Body of pancreas (tissue), 4 donors: Measurements from ENCODE around the gene ARMH1. TPM values are rescaled to one million over a fixed set of nuclear protein-coding genes. Genes with fewer than 3 reads are reported as not detected.

Experiments used
- ATAC-seq: fragments of 150-250 bp; one replicate; pipeline ENCODE4 v1.9.1; 2016
- DNase-seq, 4 donors: peaks; one replicate each; pipeline ENCODE4 v3.0.0-alpha.2; 2019
- H3K27ac ChIP-seq, 4 donors: fragments of 200-600 bp; sonication (generic); 1 replicate in 3 of 4; 2 replicates in 1 of 4; pipeline versions ENCODE4 v1.5.1 to v1.6.1; 2016 to 2019; ENCODE audit warnings: mild to moderate bottlenecking in 1 of 4, mixed read lengths in 1 of 4, moderate library complexity in 1 of 4
- H3K27me3 ChIP-seq, 2 donors: fragments of 200-600 bp; sonication (generic); one replicate each; pipeline ENCODE4 v1.6.0; 2016; ENCODE audit warnings: mild to moderate bottlenecking in 1 of 2
- H3K36me3 ChIP-seq, 2 donors: fragments of 200-600 bp; sonication (generic); replicated peaks in 1 of 2; 2 replicates each; pipeline ENCODE4 v1.5.1; 2016; ENCODE audit warnings: low read depth in 2 of 2; ENCODE audit not compliant: insufficient read depth in 1 of 2
- H3K4me1 ChIP-seq: fragments of 200-600 bp; sonication (generic); one replicate; pipeline ENCODE4 v1.6.0; 2016
- H3K4me3 ChIP-seq, 2 donors: fragments of 200-600 bp; sonication (generic); 1 replicate in 1 of 2; 2 replicates in 1 of 2; pipeline ENCODE4 v1.5.1; 2016 to 2019
- H3K9me3 ChIP-seq, 3 donors: fragments of 200-600 bp; sonication (generic); 1 replicate in 2 of 3; 2 replicates in 1 of 3; pipeline ENCODE4 v1.5.1; 2016
- CTCF ChIP-seq, 7 experiments: fragments of 450-650 bp in 4 of 7; fragments of 200-600 bp in 3 of 7; sonication (generic) in 3 of 7; IDR thresholded peaks; one replicate each; pipeline ENCODE4 v1.5.1; 2016 to 2019; ENCODE audit warnings: antibody characterized with exemption in 7 of 7
- POLR2A ChIP-seq, 3 donors: fragments of 450-650 bp; IDR thresholded peaks; one replicate each; pipeline ENCODE4 v1.6.1; 2016; ENCODE audit warnings: antibody characterized with exemption in 3 of 3, mild to moderate bottlenecking in 2 of 3
- WGBS, 2 donors: methylation state at CpG; one replicate each; pipeline ENCODE4 v1.1.5; 2017; 5-methylcytosine and 5-hydroxymethylcytosine counted together
- intact Hi-C: fragments of 100-400 bp; cut with DNase I; formaldehyde crosslinking; loops from one replicate; pipeline ENCODE4 v1.15.1; 2023
- total RNA-seq, 2 donors: library from RNA; depleted of rRNA; stranded (reverse); fragments of >200 nt; gene quantifications; one replicate each; pipeline ENCODE4 v1.1.0, GENCODE V29; 2016

ARMH1 gene
- total RNA-seq, 2 donors from 2014 or later, result 1.0 TPM; not detected in 1

DNA sequence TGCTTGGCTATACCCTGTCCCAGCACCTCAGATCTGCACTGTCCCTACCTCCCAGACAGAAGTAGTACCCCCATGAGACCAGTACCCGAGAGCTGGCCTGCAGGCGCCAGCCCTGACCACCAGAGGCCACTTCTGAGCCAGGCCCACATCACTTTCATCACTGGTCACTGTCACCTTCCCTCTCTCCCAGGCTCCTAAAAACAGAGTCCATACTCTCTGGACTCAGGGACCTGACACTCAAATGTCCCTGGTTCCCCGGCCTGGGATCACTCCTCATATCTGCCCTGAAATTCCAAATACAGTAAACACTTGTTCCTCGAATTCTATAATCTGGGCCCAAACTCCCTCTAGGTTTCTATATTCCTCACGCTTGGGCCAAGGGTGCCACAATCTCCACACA, 18.9 kb upstream of the ARMH1 start:
- ATAC-seq (no peak), DNase-seq (peak in 2 of 4 donors; percentile 29 to 52)
- no peaks in the 10 kb centered on the region for H3K27me3 ChIP-seq
- WGBS, 2 donors, result 61 to 69% methylated on average over 3 to 5 of the region's 5 CpGs
- no peak overlapping the region for H3K27ac ChIP-seq
- peak; percentile 25 to 70 (median 42) for TF ChIP-seq CTCF (IDR thresholded peaks at IDR 0.05)
- TF ChIP-seq POLR2A (IDR thresholded peaks at IDR 0.05), result no peak
- intact Hi-C loops, result no loop called here
- H3K9me3 ChIP-seq, result no peaks in the 10 kb centered on the region
- peaks cover 12% of the 10 kb centered on the region for H3K4me1 ChIP-seq
- H3K36me3 ChIP-seq, result peaks cover 2 to 5% of the 10 kb centered on the region in 2 donors
- no peak overlapping the region for H3K4me3 ChIP-seq

DNA sequence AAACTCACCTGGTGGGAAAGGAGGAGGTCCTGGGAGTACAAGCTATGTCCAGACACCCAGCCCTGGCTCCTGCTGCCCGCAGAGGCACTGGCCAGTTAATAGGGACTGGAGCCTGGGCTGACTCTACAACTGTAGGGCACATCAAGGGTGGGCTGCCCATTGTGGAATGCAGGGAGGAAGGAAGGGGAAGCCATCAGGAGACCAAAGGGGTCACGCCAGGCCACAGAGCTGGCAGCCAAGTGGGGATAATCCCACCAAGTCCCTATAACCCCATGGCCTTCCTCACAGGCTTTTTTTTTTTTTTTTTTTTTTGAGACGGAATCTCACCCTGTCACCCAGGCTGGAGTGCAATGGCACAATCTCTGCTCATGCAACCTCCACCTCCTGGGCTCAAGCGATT, 14.9 kb upstream of the ARMH1 start:
- TF ChIP-seq CTCF (IDR thresholded peaks at IDR 0.05) (no peak), POLR2A (IDR thresholded peaks at IDR 0.05) (no peak)
- H3K27ac ChIP-seq, result peak overlapping the region; percentile 42 to 78 (median 61)
- H3K36me3 ChIP-seq, result no peaks in the 10 kb centered on the region
- H3K27me3 ChIP-seq, result no peaks in the 10 kb centered on the region
- ATAC-seq (no peak), DNase-seq (no peak)
- peaks cover 35% of the 10 kb centered on the region for H3K4me1 ChIP-seq
- H3K4me3 ChIP-seq, result no peak overlapping the region
- no peaks in the 10 kb centered on the region for H3K9me3 ChIP-seq
- intact Hi-C loops, result no loop called here
- 100% methylated on average over 4 of the region's 4 CpGs for WGBS, 2 donors

DNA sequence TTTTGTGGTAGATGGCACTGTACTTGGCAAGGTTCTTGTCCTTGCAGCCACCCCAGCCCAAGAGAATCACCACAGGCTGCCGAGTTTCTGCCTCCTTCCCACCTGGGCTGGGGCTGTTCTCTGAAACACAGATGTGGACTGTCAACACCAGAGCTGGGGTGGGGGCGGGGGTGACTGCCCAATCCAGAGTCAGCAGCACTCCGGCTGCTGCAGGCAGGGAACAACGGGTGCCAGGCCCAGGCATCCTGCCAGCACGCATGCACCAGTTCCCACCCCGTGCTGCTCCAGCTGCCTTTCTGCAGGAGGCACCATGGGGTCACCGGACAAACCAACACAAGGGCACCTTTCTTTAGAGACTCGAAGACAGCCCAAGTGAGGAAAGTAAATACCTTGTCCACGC, 14.3 kb upstream of the ARMH1 start:
- Histone ChIP-seq H3K4me1 (peaks cover 35% of the 10 kb centered on the region), H3K4me3 (no peak overlapping the region), H3K27me3 (no peaks in the 10 kb centered on the region), H3K36me3 (no peaks in the 10 kb centered on the region), H3K27ac (peak overlapping the region; percentile 42 to 78 (median 61)), H3K9me3 (no peaks in the 10 kb centered on the region)
- intact Hi-C loops, result no loop called here
- peak; percentile 86 to 98 (median 96) for DNase-seq
- peak; percentile 92 for ATAC-seq
- TF ChIP-seq CTCF (IDR thresholded peaks at IDR 0.05) (peak in 1 of 7 experiments; percentile 19), POLR2A (IDR thresholded peaks at IDR 0.05) (peak in 2 of 3 donors; percentile 30 to 39)
- WGBS, 2 donors, result 15 to 32% methylated on average over 3 to 9 of the region's 9 CpGs

DNA sequence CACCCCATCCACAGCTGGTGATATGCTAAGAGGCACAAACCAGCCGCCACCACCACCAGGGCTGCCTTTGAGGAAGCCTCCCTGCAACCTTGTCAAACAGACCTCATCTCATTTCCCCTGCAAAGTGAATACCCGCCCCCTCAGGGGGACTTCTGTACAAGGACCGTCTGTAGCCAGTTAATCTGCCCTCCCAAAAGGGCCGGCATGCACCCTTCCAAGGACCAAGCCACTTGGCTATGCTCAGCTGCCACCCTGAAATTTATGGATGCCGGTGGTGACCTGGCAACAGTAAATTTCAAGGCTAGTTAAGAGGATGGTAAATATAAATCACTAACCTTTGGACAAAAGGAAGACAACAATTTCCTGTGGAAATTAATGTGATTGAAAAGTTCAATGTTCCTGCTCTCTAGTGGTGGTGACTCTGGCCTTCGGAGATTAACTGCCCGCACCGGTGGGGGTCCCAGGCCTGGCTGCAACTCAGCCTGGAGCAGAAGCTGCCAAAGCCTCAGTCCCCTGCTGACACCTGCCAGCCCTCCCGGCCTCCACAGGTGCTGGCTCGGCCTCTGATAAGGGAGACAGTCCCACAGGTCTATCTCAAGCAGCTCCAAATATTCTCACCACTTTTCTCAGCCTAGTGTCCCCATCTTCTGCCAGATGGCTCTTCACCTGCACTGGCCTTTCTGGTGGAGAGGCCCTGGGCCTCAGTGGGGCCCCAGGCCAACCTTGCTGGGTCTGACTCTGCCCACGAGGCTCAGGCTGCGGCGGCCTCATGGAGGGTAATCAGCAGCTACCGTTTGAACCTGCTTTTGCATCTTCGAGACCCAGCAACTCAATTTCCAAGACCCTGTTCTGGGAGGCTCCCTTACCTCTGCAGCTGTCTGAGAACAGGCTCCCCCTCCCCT, 12.5 kb upstream of the ARMH1 start:
- H3K36me3 ChIP-seq, result no peaks in the 10 kb centered on the region
- ATAC-seq, result peak; percentile 12
- peaks cover 35% of the 10 kb centered on the region for H3K4me1 ChIP-seq
- peak in 1 of 4 donors; percentile 28 for DNase-seq
- TF ChIP-seq CTCF (IDR thresholded peaks at IDR 0.05) (no peak), POLR2A (IDR thresholded peaks at IDR 0.05) (no peak)
- 35 to 46% methylated on average over 10 to 15 of the region's 15 CpGs for WGBS, 2 donors
- peak overlapping the region in 3 of 4 donors; percentile 46 to 62 (median 53) for H3K27ac ChIP-seq
- H3K9me3 ChIP-seq, result no peaks in the 10 kb centered on the region
- H3K27me3 ChIP-seq, result no peaks in the 10 kb centered on the region
- intact Hi-C loops, result no loop called here
- no peak overlapping the region for H3K4me3 ChIP-seq
